ENCODE measurements around the gene GATAD2A. TPM values are rescaled to one million over a fixed set of nuclear protein-coding genes. Genes with fewer than 3 reads are reported as not detected.

The GATAD2A gene
- total and polyA plus RNA-seq, 2 of the 8 experiments (the other 6 are each of a cell fraction or from before 2014, with no cell fraction given), result 38.4 to 205 TPM

DNA sequence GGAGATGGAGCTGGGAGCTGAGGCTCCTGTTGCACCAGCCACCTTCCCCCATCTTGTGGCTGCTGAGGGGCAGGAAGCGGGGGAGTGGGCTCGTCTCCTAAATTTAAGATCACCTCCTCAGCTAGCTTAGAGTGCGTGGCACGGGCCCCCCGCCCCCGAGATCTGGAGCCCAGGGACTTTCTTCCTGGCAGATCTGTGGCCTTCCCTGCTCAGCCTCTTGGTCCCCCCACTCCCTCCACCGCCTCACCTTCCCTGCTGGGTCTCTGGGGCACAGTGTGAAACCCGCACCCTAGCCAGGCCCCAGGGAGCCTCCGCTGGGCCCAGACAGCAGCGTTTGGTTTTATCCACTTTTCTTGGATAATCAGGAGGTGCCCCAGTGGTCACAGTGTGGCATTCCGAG is 49.0 kb upstream of the GATAD2A start:
- Histone ChIP-seq H3K4me2 (ENCODE audit: insufficient read depth in 1 of 2, low read depth in 2 of 2, low read length in 2 of 2) (no peak overlapping the region), H3K36me3 (ENCODE audit: control insufficient read depth in 2 of 4, insufficient read depth in 4 of 4, low read length in 3 of 4) (peaks cover 14 to 41% (median 26%) of the 10 kb centered on the region in 4 experiments), H3K27me3 (replicated peaks in 1 of 4; ENCODE audit: control insufficient read depth in 3 of 4, extremely low read depth in 1 of 4, insufficient read depth in 3 of 4, low read length in 3 of 4) (no peaks in the 10 kb centered on the region), H3K27ac (ENCODE audit: low read depth, low read length) (no peak overlapping the region), H3K9me3 (ENCODE audit: insufficient read depth in 2 of 2, low read depth in 1 of 2, low read length in 1 of 2) (no peaks in the 10 kb centered on the region), H4K5ac (ENCODE audit: insufficient read length, low read depth, low read length) (no peak overlapping the region), H3K56ac (replicated peaks; ENCODE audit: insufficient read length, low read depth, low read length) (no peak overlapping the region), H3K79me2 (ENCODE audit: control insufficient read depth in 1 of 2, insufficient read depth in 2 of 2, low read length in 2 of 2) (no peaks in the 10 kb centered on the region), H2BK15ac (ENCODE audit: low read length) (no peak overlapping the region), H3K14ac (ENCODE audit: insufficient read length) (no peak overlapping the region), H2BK12ac (ENCODE audit: low read depth, low read length) (no peak overlapping the region), H4K91ac (replicated peaks; ENCODE audit: insufficient read length, low read length) (no peak overlapping the region), H3K23me2 (ENCODE audit: low read depth, low read length) (no peaks in the 10 kb centered on the region), H3K18ac (ENCODE audit: extremely low read depth, low read length) (no peak overlapping the region), H3K4me1 (replicated peaks in 1 of 4; ENCODE audit: control insufficient read depth in 3 of 4, insufficient read depth in 4 of 4, low read length in 3 of 4) (no peaks in the 10 kb centered on the region; a peak in 1 of 7 replicates), H4K8ac (ENCODE audit: extremely low read depth, insufficient read depth, low read length) (no peak overlapping the region), H2AK5ac (ENCODE audit: low read depth, low read length) (no peak overlapping the region), H2BK20ac (ENCODE audit: low read length) (no peak overlapping the region), H3K4ac (replicated peaks; ENCODE audit: insufficient read length, low read depth, low read length) (no peak overlapping the region), H4K20me1 (replicated peaks in 1 of 2; ENCODE audit: control insufficient read depth in 1 of 2, insufficient read depth in 2 of 2, low read length in 2 of 2) (peaks cover 3 to 5% of the 10 kb centered on the region in 2 experiments), H3K9ac (replicated peaks in 1 of 4; ENCODE audit: extremely low read depth in 1 of 4, low read depth in 3 of 4, low read length in 3 of 4) (no peak overlapping the region), H2BK5ac (ENCODE audit: low read depth, low read length) (no peak overlapping the region), H2BK120ac (replicated peaks; ENCODE audit: low read depth, low read length) (no peak overlapping the region), H3K4me3 (ENCODE audit: extremely low read depth in 1 of 4, insufficient read depth in 2 of 4, low read depth in 3 of 4, low read length in 4 of 4) (no peak overlapping the region), H3K79me1 (ENCODE audit: low read depth, low read length) (no peaks in the 10 kb centered on the region), H3K23ac (ENCODE audit: insufficient read length) (no peak overlapping the region), H2AFZ (ENCODE audit: low read length) (no peak overlapping the region)
- FAIRE-seq (no peak), DNase-seq (ENCODE audit: low read depth in 1 of 2, low spot score in 2 of 2) (no peak)
- 98% methylated on average over 10 of the region's 11 CpGs; no CpG with 5 or more reads in 1 of the 2 experiments for WGBS, 2 experiments (ENCODE audit: extremely low coverage in 1 of 2, insufficient coverage in 1 of 2, insufficient read length in 1 of 2, insufficient replicate concordance in 2 of 2, low coverage in 1 of 2, low lambda C conversion rate in 2 of 2, missing lambda C conversion rate in 1 of 2)
- ChIA-PET POLR2A (ENCODE audit: partially characterized antibody) (interaction anchor here (1.0 to 2.1 kb wide), 3 partner anchors 9 to 21 kb away, joined by 3 to 6 read pairs (median 3); no protein-coding TSS in a partner anchor), CTCF (ENCODE audit: partially characterized antibody) (interaction anchor here (1.1 to 2.1 kb wide), 3 partner anchors 10 to 134 kb away, joined by 3 to 5 read pairs (median 4); no protein-coding TSS in a partner anchor)
- no peak for TF ChIP-seq SIRT6 (IDR thresholded peaks at IDR 0.05; ENCODE audit: low read length)
- no peak for TF ChIP-seq NANOG (IDR thresholded peaks at IDR 0.05; ENCODE audit: insufficient read depth, low read depth, low read length, poor library complexity, severe bottlenecking)
- TF ChIP-seq ZNF274 (IDR thresholded peaks at IDR 0.05; ENCODE audit: borderline replicate concordance, extremely low read depth, low read length), result no peak
- no peak for TF ChIP-seq KDM4A (IDR thresholded peaks at IDR 0.05; ENCODE audit: low read depth, low read length, severe bottlenecking)
- TF ChIP-seq CEBPB (IDR thresholded peaks at IDR 0.05; ENCODE audit: low read depth, low read length), result no peak
- no peak for TF ChIP-seq EP300 (IDR thresholded peaks at IDR 0.05; ENCODE audit: borderline replicate concordance in 1 of 2, low read depth in 2 of 2, low read length in 2 of 2)
- no peak for TF ChIP-seq TCF12 (IDR thresholded peaks at IDR 0.05; ENCODE audit: low read depth, low read length)
- TF ChIP-seq BACH1 (IDR thresholded peaks at IDR 0.05; ENCODE audit: low read length), result no peak
- no peak for TF ChIP-seq RFX5 (IDR thresholded peaks at IDR 0.05; ENCODE audit: borderline replicate concordance, low read depth, low read length)
- TF ChIP-seq RAD21 (IDR thresholded peaks at IDR 0.05 in 1 of 2, conservative IDR thresholded peaks at IDR 0.05 in 1 of 2; ENCODE audit: low read depth in 2 of 2, low read length in 2 of 2), result no peak
- TF ChIP-seq MAFK (IDR thresholded peaks at IDR 0.05; ENCODE audit: low read depth, low read length), result no peak
- TF ChIP-seq SUZ12 (IDR thresholded peaks at IDR 0.05; ENCODE audit: low read length), result no peak

All from H1 (cell line).